Astrocyte of the spinal cord (primary cell): ENCODE results near the gene CRYBB2.
A peak's percentile ranks its signal among the peaks of the same experiment; 100 is the strongest.
"Not testable (repeated sequence)": the region's sequence is repeated elsewhere in the genome, so short reads cannot be mapped to it uniquely, and the experiment has no call there.

ENCODE experiments used
- DNase-seq: peaks from one replicate; pipeline ENCODE4 v3.0.0; 2011; ENCODE audit warnings: low read depth, low spot score
- H3K4me3 ChIP-seq: 2 replicates; pipeline ENCODE4 v1.5.1; 2011; ENCODE audit warnings: low read depth, mild to moderate bottlenecking, low read length, moderate library complexity
- in situ Hi-C: cut with HindIII; loops from 2 replicates; pipeline ENCODE4 v1.10.0; 2017; ENCODE audit warnings: low sequenced_read_pairs
- TF ChIP-seq, protein P1 (sequence below): IDR thresholded peaks from 2 replicates; pipeline ENCODE4 v1.5.1; 2012; ENCODE audit warnings: low read depth, mild to moderate bottlenecking, low read length, inconsistent platforms

CRYBB2 gene

DNA sequence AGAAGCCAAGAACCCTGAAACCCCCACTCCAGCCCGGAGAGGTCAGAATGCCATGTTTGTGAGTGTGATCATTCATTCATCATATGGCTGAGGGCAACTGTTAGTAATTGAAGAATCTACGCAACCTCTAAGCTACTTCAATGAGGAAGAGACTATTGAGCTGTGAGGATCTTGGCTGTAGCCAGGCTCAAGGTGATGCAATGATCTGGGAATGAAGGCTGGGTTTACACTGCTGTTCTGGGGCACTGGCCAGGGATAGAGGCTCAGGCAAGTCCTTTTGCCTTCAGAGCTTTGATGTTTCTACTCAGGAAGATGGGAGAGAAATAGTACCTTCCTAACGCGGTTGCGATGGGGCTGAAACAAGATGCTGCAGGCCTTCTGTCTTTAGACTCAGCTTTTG is 12.9 kb downstream of the CRYBB2 start:
- DNase-seq = no peak
- TF ChIP-seq, protein P1, sequence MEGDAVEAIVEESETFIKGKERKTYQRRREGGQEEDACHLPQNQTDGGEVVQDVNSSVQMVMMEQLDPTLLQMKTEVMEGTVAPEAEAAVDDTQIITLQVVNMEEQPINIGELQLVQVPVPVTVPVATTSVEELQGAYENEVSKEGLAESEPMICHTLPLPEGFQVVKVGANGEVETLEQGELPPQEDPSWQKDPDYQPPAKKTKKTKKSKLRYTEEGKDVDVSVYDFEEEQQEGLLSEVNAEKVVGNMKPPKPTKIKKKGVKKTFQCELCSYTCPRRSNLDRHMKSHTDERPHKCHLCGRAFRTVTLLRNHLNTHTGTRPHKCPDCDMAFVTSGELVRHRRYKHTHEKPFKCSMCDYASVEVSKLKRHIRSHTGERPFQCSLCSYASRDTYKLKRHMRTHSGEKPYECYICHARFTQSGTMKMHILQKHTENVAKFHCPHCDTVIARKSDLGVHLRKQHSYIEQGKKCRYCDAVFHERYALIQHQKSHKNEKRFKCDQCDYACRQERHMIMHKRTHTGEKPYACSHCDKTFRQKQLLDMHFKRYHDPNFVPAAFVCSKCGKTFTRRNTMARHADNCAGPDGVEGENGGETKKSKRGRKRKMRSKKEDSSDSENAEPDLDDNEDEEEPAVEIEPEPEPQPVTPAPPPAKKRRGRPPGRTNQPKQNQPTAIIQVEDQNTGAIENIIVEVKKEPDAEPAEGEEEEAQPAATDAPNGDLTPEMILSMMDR = no peak
- no peak overlapping the region for H3K4me3 ChIP-seq
- in situ Hi-C loops = no loop called here

DNA sequence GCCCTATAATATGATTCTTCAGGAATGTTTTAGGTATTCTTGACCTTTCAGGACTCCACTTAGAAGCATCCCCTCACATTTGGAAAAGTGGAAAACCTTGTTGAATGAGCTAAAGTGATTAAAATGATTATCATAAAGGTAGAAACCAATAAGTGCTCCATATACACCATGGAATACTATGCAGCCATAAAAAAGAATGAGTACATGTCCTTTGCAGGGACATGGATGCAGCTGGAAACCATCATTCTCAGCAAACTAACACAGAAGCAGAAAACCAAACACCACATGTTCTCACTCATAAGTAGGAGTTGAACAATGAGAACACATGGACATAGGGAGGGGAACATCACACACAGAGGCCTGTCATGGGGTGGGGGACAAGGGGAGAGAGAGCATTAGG is 14.3 kb downstream of the CRYBB2 start:
- in situ Hi-C loops, DNase-seq, H3K4me3 ChIP-seq: not testable (repeated sequence)

DNA sequence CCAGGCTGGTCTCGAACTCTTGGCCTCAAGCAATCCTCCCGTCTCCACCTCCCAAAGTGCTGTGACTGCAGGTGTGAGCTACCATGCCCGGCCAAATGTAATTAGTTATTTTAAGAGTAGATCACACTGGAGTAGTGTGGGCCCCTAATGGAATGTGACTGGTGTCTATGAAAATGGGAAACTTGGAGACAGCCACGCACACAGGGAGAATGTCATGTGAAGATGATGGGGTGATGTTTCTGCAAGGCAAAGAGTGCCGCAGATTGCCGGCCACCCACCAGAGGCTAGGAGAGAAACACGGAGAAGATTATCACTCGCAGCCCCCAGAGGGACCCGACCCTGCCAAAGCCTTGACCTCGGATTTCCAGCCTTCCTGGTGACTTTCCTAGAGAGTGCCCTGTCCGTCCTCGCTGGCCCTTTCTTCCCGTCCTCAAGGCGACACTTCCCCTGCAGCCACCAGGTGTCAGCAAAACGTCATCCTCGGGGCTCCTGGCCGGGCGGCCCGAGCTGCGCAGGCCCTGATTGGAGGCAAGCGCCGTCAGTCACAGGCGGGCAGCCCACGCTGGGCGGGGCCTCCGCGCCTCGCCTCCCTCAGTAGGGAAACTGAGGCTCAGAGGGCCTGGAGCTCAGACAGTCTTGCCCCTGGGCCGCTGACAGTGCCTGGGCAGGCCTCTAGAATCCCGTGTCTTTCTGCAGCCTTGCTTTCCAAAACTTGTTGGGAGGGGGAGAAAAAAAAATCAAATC is 16.3 kb downstream of the CRYBB2 start:
- TF ChIP-seq, protein P1 = peak; percentile 68
- H3K4me3 ChIP-seq = no peak overlapping the region
- in situ Hi-C loops = no loop called here
- peak; percentile 67 for DNase-seq

DNA sequence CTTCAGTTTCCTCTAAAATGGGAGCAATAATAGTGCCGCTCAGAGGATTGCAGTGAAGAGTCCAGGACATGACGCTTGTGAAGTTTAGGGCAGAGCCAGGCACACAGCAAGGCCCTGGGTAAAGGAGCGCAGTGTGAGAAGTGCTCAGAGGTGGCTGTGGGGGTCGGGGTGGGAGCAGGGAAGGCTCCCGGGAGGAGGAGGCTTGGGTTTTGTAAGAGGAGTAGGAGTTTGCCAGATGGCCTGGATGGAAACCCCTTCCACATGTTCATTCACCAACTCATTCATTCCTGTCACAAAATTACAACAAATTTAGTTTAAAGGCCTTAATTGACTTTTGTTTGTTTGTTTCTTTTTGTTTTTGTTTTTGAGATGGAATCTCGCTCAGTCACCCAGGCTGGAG is 17.0 kb downstream of the CRYBB2 start:
- TF ChIP-seq, protein P1 = no peak
- in situ Hi-C loops = no loop called here
- DNase-seq = no peak

DNA sequence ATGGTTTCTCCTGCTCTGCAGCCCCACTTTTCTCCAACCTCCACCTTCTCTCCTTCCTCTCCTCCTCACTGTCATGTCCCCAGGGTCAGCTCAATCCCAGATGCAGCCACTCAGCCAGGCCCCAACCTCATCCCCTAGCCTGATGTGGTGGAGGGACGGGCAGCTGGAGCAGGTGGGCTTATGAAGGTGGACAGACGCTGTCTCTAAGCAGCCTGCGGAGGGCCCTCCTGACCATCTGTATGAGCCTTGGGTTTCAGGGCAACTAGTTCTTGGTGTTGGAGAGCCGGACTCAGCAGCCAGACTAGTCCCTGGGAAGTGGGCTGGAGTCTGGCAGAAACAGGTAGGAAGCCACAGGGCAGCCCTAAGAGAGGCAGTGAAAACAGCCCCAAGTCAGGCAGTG is 18.1 kb downstream of the CRYBB2 start:
- no peak for DNase-seq
- in situ Hi-C loops = no loop called here
- no peak overlapping the region for H3K4me3 ChIP-seq
- TF ChIP-seq, protein P1 = no peak

More for the DNA sequence above, 17.0 kb downstream of the CRYBB2 start:
- no peak overlapping the region for H3K4me3 ChIP-seq

DNA sequence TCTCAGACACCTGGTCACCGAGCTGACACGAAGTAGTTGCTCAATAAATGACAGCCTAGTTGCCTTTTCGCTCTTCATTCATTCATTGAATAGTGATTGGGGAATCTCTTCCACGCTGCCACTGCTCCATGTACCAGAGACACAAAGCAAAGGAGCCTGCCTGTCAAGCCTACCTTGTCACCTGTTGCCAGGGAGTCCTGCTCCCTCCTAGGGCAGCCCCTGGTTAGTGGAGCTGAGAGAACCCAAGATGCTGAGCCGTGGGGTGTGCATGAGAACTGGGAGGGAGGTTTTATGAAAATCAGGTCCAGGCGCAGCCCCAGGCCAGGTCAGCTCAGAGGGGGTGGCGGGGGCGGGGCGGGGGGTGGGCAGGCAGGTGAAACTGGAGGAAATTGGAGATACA is 18.6 kb downstream of the CRYBB2 start:
- in situ Hi-C loops, DNase-seq: not testable (repeated sequence)

DNA sequence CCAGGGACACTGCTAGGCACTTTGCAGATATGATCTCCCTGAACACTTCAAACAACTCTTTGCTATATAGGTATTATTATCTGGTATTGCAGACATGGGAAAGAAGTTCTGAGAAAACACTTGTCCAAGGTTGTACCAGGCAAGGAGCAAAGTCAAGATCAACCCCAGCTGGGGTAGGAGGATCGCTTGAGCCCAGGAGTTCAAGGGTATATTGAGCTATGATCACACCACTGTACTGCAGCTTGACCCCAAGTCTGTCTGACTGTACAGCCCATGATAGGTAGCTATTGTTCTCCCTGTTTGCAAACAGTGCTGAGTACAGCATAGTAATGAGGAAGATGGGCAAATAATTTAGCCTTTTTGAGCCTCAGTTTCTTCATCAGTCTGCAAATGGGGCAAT is 35.7 kb downstream of the CRYBB2 start:
- DNase-seq, H3K4me3 ChIP-seq, in situ Hi-C loops: not testable (repeated sequence)

More for the DNA sequence above, 18.6 kb downstream of the CRYBB2 start:
- H3K4me3 ChIP-seq = not testable (repeated sequence)

DNA sequence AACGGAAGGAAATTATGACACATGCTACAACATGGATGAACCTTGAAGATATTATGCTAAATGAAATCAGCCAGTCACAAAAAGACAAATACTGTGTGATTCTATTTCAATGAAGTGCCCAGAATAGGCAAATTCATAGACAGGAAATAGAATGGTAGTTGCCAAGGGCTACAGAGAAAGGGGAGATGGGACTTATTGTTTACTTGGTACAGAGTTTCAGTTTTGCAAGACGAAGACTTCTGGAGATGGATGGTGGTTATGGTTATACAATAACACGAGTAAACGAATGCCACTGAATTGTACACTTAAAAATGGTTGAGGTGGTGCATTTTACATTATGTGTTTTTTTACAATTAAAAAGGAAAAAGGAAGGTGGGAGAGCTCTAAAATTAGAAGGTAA is 48.1 kb downstream of the CRYBB2 start:
- H3K4me3 ChIP-seq, DNase-seq, in situ Hi-C loops: not testable (repeated sequence)

DNA sequence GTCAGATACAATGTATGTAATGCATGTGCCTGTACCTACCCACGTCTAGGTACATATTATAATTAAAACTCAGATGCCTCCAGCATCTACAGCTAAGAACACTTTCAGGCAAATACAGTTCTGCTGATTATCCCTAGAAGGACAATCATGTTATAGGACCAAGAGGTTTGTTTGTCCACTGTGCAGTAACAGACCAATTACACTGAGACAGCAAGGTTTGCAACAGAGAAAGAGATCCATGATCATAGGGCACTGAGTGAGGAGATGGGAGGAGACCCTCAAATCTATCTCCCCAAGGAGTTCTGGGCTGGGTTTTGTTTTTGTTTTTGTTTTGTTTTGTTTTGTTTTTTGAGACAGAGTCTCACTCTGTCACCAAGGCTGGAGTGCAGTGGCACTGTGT is 49.5 kb downstream of the CRYBB2 start:
- in situ Hi-C loops, H3K4me3 ChIP-seq, DNase-seq: not testable (repeated sequence)

DNA sequence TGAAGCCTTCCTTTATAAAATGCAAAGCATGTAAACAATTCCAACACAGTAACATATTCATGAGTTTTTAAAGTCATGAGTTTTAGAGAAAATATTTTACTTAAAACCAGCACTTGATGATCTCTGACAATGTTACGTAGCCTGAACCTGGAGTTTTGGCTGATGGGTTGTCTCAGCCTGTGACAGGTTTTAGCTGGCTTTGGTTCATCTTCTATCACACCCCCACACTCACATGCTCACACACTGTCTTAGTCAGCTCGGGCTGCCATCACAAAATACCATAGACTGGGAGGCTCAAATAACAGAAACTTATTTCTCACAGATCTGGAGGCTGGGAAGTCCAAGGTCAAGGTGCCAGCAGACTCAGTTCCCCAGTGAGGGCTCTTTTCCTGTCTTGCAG is 50.6 kb downstream of the CRYBB2 start:
- DNase-seq, H3K4me3 ChIP-seq, in situ Hi-C loops: not testable (repeated sequence)

DNA sequence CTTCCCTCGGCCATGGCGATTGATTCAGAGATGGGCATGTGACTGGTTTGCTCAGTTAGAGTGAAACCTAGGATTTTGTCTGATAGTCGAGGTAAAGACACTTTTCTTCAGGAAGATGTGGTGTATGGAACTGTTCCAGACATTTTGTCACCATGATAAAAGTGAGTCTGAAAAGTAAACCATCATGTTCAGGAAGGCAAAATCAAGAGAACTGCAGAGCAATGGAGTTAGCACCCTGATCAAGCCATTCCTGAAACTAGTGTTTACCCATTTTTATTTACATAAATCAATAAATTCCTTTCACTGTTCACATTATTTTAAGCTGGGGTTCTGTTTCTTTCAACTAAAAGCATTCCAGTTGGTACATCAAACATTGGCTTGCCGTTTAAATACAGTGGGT is 53.8 kb downstream of the CRYBB2 start:
- H3K4me3 ChIP-seq, DNase-seq, in situ Hi-C loops: not testable (repeated sequence)

DNA sequence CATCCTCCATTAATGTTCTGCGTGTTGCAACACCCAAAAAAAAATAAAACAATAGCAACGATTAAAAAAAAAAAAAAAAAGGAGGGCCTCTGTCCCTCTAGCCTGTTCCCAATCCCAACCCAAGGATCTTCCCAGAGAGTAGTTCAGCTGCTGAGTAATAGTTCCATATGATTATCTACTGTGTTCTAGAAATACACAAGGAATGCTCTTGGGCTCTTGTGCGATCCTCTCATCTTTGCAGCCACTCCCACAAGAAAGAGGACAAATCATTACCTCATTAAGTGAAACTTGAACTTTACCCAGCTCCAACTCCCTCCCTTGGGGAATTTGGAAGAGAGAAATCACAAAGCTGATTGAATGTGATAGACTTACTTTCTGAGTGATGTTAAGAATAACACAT is 54.5 kb downstream of the CRYBB2 start:
- in situ Hi-C loops, H3K4me3 ChIP-seq, DNase-seq: not testable (repeated sequence)

DNA sequence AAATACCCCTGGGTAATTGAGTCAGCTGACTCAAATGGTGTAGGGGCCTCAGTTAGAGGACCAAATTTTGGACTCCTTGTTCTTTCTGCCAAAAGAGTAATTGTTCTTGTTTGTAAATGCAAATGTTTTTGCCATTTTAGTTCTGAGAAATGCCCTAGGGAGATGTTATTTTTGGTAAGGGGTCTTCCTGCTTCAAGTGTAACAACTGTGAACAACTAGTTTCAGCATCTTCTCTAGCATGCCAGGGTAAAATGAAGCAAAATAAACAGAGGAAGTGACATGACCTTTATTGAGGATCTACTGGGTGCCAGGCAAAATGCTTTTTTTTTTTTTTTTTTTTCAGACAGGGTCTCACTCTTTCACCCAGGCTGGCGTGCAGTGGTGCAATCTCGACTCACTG is 60.7 kb downstream of the CRYBB2 start:
- DNase-seq, in situ Hi-C loops, H3K4me3 ChIP-seq: not testable (repeated sequence)
